ENCODE results near the gene AHSG.

DNA sequence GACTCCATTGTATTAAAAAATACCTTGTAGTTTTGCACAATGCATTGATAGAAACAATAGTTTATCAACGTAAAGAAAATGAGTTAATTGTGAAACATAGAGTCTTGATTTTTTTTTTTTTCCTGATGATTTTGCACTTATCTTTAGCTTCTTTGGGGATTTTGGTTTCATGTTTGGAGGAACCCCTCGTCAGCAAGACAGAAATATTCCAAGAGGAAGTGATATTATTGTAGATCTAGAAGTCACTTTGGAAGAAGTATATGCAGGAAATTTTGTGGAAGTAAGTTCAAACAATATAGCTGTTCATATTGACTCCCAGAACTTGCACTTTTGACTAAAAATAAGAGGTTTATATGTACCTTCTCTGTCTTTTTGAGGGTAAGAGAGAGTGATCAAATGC, 35.3 kb upstream of the AHSG start:
- no peak for TF ChIP-seq CTCF (IDR thresholded peaks at IDR 0.05)
- TF ChIP-seq EZH2 (IDR thresholded peaks at IDR 0.05; ENCODE audit: borderline replicate concordance, insufficient read depth, low read depth, low read length, poor library complexity, severe bottlenecking): no peak

Data from B cell (primary cell).